PC-3 (cell line): ENCODE results near the gene ESRRG.

Source experiments
- EZH2 ChIP-seq: fragments of 300-600 bp; sonication (generic); IDR thresholded peaks from one replicate; pipeline ENCODE4 v1.6.1; 2017; ENCODE audit warnings: antibody characterized with exemption, mild to moderate bottlenecking, low read length; ENCODE audit not compliant: unreplicated experiment
- TF ChIP-seq, protein P1 (sequence below): fragments of 300-600 bp; sonication (generic); conservative IDR thresholded peaks from 2 replicates; pipeline ENCODE4 v1.5.1; 2017; ENCODE audit warnings: antibody characterized with exemption, low read depth, mild to moderate bottlenecking, low read length

DNA sequence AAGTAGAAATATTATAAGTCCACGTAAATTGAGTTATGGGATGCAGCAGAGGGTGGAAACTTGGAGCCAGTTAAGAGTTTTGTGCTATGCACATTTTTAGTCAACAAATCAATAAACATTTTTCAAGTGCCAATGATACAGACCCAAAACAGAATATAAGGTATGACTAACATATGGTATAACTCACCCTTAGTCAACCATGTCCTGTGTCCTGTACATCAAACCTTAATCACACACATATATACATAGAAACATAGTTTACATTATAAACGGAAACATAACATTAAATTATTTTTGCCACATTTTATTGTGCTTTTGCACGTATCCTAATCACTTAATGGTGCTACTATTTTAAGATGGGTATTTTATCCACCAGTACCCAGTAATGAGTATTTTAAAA is 163.9 kb downstream of the ESRRG start:
- TF ChIP-seq, protein P1, sequence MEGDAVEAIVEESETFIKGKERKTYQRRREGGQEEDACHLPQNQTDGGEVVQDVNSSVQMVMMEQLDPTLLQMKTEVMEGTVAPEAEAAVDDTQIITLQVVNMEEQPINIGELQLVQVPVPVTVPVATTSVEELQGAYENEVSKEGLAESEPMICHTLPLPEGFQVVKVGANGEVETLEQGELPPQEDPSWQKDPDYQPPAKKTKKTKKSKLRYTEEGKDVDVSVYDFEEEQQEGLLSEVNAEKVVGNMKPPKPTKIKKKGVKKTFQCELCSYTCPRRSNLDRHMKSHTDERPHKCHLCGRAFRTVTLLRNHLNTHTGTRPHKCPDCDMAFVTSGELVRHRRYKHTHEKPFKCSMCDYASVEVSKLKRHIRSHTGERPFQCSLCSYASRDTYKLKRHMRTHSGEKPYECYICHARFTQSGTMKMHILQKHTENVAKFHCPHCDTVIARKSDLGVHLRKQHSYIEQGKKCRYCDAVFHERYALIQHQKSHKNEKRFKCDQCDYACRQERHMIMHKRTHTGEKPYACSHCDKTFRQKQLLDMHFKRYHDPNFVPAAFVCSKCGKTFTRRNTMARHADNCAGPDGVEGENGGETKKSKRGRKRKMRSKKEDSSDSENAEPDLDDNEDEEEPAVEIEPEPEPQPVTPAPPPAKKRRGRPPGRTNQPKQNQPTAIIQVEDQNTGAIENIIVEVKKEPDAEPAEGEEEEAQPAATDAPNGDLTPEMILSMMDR, result no peak
- no peak for TF ChIP-seq EZH2
